HCT116 (cell line): Measurements from ENCODE around the gene HDAC7. TPM values are rescaled to one million over a fixed set of nuclear protein-coding genes. Genes with fewer than 3 reads are reported as not detected.

Experiments used
- ATAC-seq: fragments of 200-7000 bp; cut with Tn5 transposase; 2 replicates; pipeline ENCODE4 v1.9.1; 2020; ENCODE audit warnings: mild to moderate bottlenecking, moderate library complexity
- BruUV-seq: library from RNA; stranded (reverse); fragments of 400-500 nt; replicated peaks from 2 replicates; lab custom pipeline; 2021; lab: Mats Ljungman, UMichigan
- CTCF ChIA-PET: fragments of 300-600 bp; sonication (Branson Sonifier 250); formaldehyde crosslinking; loops from one replicate; lab custom pipeline; 2021; ENCODE audit warnings: antibody characterized with exemption; lab: Charles Lee
- POLR2A ChIA-PET: fragments of 300-600, 350-600 bp; sonication (Branson Sonifier 250); formaldehyde crosslinking; loops from one replicate; lab custom pipeline; 2021; ENCODE audit warnings: antibody characterized with exemption; lab: Charles Lee
- RAD21 ChIA-PET, 2 experiments: fragments of 300-600 bp; sonication (Branson Sonifier 250); formaldehyde crosslinking; loops; one replicate each; lab custom pipeline; 2023; ENCODE audit warnings: low total read pairs in 2 of 2; ENCODE audit not compliant: uncharacterized antibody in 2 of 2, unreplicated experiment in 2 of 2, low non-redundant PET in 1 of 2; lab: Charles Lee
- DNase-seq: peaks from one replicate; pipeline ENCODE4 v3.0.0-alpha.2; 2010; ENCODE audit warnings: low read depth, low spot score
- H2AFZ ChIP-seq: fragments of 200-600 bp; shearing (Covaris generic), sonication (generic); 2 replicates; pipeline ENCODE4 v1.6.1; 2017; ENCODE audit warnings: low read depth, mixed run types, mixed read lengths, antibody characterized with exemption, low read length; ENCODE audit not compliant: poor library complexity, severe bottlenecking
- H3K27ac ChIP-seq: 2 replicates; pipeline ENCODE4 v1.5.1; 2012; ENCODE audit warnings: low read depth, low read length
- H3K27me3 ChIP-seq: fragments of 200-600 bp; sonication (generic); 2 replicates; pipeline ENCODE4 v1.6.1; 2016; ENCODE audit warnings: mixed run types, low read length, mixed read lengths; ENCODE audit not compliant: insufficient read depth
- H3K36me3 ChIP-seq, 2 experiments: fragments of 200-500 bp in 1 of 2; fragments of 200-600 bp in 1 of 2; sonication (Bioruptor generic) in 1 of 2; sonication (generic) in 1 of 2; 2 replicates each; pipeline versions ENCODE4 v1.5.1 to v1.6.1; 2014 to 2016; ENCODE audit warnings: low read length in 2 of 2, inconsistent platforms in 1 of 2, mixed read lengths in 1 of 2, mixed run types in 1 of 2; ENCODE audit not compliant: insufficient read depth in 2 of 2, control insufficient read depth in 1 of 2
- H3K4me1 ChIP-seq, 2 experiments: fragments of 200-600 bp in 1 of 2; sonication (generic) in 1 of 2; 2 replicates each; pipeline versions ENCODE4 v1.5.1 to v1.6.1; 2012 to 2017; ENCODE audit warnings: low read length in 2 of 2, inconsistent platforms in 1 of 2, mild to moderate bottlenecking in 1 of 2, mixed read lengths in 1 of 2, mixed run types in 1 of 2, moderate library complexity in 1 of 2; ENCODE audit not compliant: insufficient read depth in 2 of 2, control insufficient read depth in 1 of 2
- H3K4me2 ChIP-seq: fragments of 200-600 bp; sonication (generic); 2 replicates; pipeline ENCODE4 v1.6.1; 2017; ENCODE audit warnings: mixed run types, low read length, mixed read lengths
- H3K4me3 ChIP-seq, 2 experiments: fragments of 200-600 bp in 1 of 2; sonication (generic) in 1 of 2; replicated peaks in 1 of 2; 2 replicates each; pipeline ENCODE4 v1.5.1; 2011 to 2016; ENCODE audit warnings: low read length in 2 of 2, control low read depth in 1 of 2, low read depth in 1 of 2, mild to moderate bottlenecking in 1 of 2, mixed read lengths in 1 of 2, mixed run types in 1 of 2
- H3K79me2 ChIP-seq: fragments of 200-600 bp; sonication (generic); 2 replicates; pipeline ENCODE4 v1.6.1; 2017; ENCODE audit warnings: mild to moderate bottlenecking, mixed run types, low read length, moderate library complexity, mixed read lengths; ENCODE audit not compliant: insufficient read depth
- H3K9ac ChIP-seq: fragments of 200-600 bp; sonication (generic); 2 replicates; pipeline ENCODE4 v1.6.1; 2016; ENCODE audit warnings: low read length, mixed read lengths
- H3K9me2 ChIP-seq: fragments of 200-600 bp; sonication (generic), shearing (Covaris generic); 2 replicates; pipeline ENCODE4 v1.6.1; 2017; ENCODE audit warnings: mixed run types, mild to moderate bottlenecking, moderate library complexity; ENCODE audit not compliant: insufficient read depth
- H3K9me3 ChIP-seq, 2 experiments: fragments of 200-500 bp in 1 of 2; fragments of 200-600 bp in 1 of 2; sonication (Bioruptor generic) in 1 of 2; sonication (generic) in 1 of 2; 2 replicates each; pipeline ENCODE4 v1.6.1; 2014 to 2017; ENCODE audit warnings: low read length in 2 of 2, mixed read lengths in 2 of 2, inconsistent platforms in 1 of 2, low read depth in 1 of 2, mild to moderate bottlenecking in 1 of 2, mixed run types in 1 of 2, moderate library complexity in 1 of 2; ENCODE audit not compliant: control insufficient read depth in 1 of 2, insufficient read depth in 1 of 2
- H4K20me1 ChIP-seq: fragments of 200-600 bp; sonication (generic), shearing (Covaris generic); 2 replicates; pipeline ENCODE4 v1.6.1; 2017; ENCODE audit warnings: mixed run types, mild to moderate bottlenecking, moderate library complexity; ENCODE audit not compliant: insufficient read depth
- ATF3 ChIP-seq: IDR thresholded peaks from 2 replicates; pipeline ENCODE4 v1.6.1; 2012
- CBX3 ChIP-seq: IDR thresholded peaks from 2 replicates; pipeline ENCODE4 v1.6.1; 2012; ENCODE audit warnings: low read depth
- CEBPB ChIP-seq: IDR thresholded peaks from 2 replicates; pipeline ENCODE4 v1.6.1; 2012; ENCODE audit warnings: low read depth
- ELF1 ChIP-seq: IDR thresholded peaks from 2 replicates; pipeline ENCODE4 v1.6.1; 2012; ENCODE audit warnings: low read depth, borderline replicate concordance
- EZH2phosphoT487 ChIP-seq: fragments of 200-600 bp; IDR thresholded peaks from 2 replicates; pipeline ENCODE4 v1.6.1; 2018; ENCODE audit warnings: antibody characterized with exemption, borderline replicate concordance
- FOSL1 ChIP-seq: IDR thresholded peaks from 2 replicates; pipeline ENCODE4 v1.6.1; 2012; ENCODE audit warnings: low read depth
- JUND ChIP-seq: IDR thresholded peaks from 2 replicates; pipeline ENCODE4 v1.6.1; 2012
- POLR2A ChIP-seq: IDR thresholded peaks from 2 replicates; pipeline ENCODE4 v1.7.0; 2011; ENCODE audit warnings: borderline replicate concordance; ENCODE audit not compliant: insufficient read depth, insufficient read length; ENCODE audit errors: extremely low read depth
- POLR2AphosphoS5 ChIP-seq: IDR thresholded peaks from 2 replicates; pipeline ENCODE4 v1.6.1; 2011; ENCODE audit warnings: mild to moderate bottlenecking, low read depth, low read length, moderate library complexity
- SIN3A ChIP-seq: IDR thresholded peaks from 2 replicates; pipeline ENCODE4 v1.6.1; 2012; ENCODE audit warnings: low read depth
- SRF ChIP-seq: IDR thresholded peaks from 2 replicates; pipeline ENCODE4 v1.6.1; 2012; ENCODE audit warnings: low read depth
- TCF7L2 ChIP-seq: IDR thresholded peaks from 2 replicates; pipeline ENCODE4 v1.7.0; 2011; ENCODE audit warnings: borderline replicate concordance, inconsistent platforms; ENCODE audit not compliant: insufficient read depth, insufficient read length; ENCODE audit errors: extremely low read depth
- ZFX ChIP-seq: fragments of 450-650 bp; IDR thresholded peaks from 2 replicates; pipeline ENCODE4 v1.6.1; 2017
- ZNF274 ChIP-seq: fragments of 200-500 bp; sonication (Bioruptor generic); IDR thresholded peaks from 2 replicates; pipeline ENCODE4 v1.6.1; 2014; ENCODE audit warnings: mild to moderate bottlenecking, low read depth, low read length, inconsistent platforms
- intact Hi-C: fragments of 100-400 bp; cut with micrococcal nuclease; formaldehyde crosslinking; loops from 2 replicates; pipeline ENCODE4 v1.10.0; 2022
- total RNA-seq: library from RNA; stranded (reverse); gene quantifications from one replicate; pipeline ENCODE4 v1.2.1, GENCODE V29; 2021; ENCODE audit not compliant: unreplicated experiment
- TF ChIP-seq, protein P1 (sequence below): IDR thresholded peaks from 2 replicates; pipeline ENCODE4 v1.6.1; 2012; ENCODE audit warnings: low read depth
- TF ChIP-seq, protein P2 (sequence below): IDR thresholded peaks from 2 replicates; pipeline ENCODE4 v1.6.1; 2012
- TF ChIP-seq, protein P3 (sequence below): IDR thresholded peaks from 2 replicates; pipeline ENCODE4 v1.6.1; 2011; ENCODE audit warnings: mild to moderate bottlenecking, low read length, moderate library complexity; ENCODE audit not compliant: insufficient replicate concordance; ENCODE audit errors: extremely low read depth

The HDAC7 gene
- total RNA-seq, 1 experiment from 2014 or later, result 38.1 TPM

DNA sequence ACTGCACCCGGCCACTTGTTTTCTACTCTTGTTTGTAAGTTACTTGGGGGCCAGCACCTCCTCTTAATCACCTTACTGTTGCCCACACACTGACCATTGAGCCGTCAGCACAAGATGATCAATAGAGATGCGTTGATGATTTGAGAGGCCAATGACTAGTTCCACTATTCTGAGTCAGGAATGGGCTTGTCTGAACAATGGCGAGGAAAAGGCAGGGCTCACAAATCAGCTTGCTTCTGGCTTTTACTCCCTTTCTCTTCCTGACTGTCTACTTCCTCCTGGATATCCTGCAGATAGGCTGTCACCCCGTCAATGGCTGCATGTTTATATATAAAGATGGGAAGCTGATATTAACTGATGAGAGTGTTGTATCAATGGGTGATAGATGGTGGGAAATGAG is 29.1 kb upstream of the HDAC7 start:
- Histone ChIP-seq H3K27ac (no peak overlapping the region), H3K27me3 (no peaks in the 10 kb centered on the region), H3K36me3 (no peaks in the 10 kb centered on the region), H2AFZ (no peak overlapping the region), H3K4me1 (no peaks in the 10 kb centered on the region), H4K20me1 (no peaks in the 10 kb centered on the region), H3K9me2 (no peaks in the 10 kb centered on the region), H3K9me3 (no peaks in the 10 kb centered on the region), H3K4me3 (no peak overlapping the region), H3K4me2 (no peak overlapping the region), H3K79me2 (no peaks in the 10 kb centered on the region), H3K9ac (no peak overlapping the region)
- ChIA-PET POLR2A (no interaction called here), RAD21 (no interaction called here), CTCF (interaction anchor here (2.3 kb wide), 1 partner anchor 11 kb away, joined by 15 read pairs; no protein-coding TSS in a partner anchor)
- intact Hi-C loops, result no loop called here
- DNase-seq (no peak), ATAC-seq (no peak)
- TF ChIP-seq POLR2A (no peak), ATF3 (no peak), POLR2AphosphoS5 (no peak), SRF (no peak), ZNF274 (no peak), ELF1 (no peak), JUND (no peak), CEBPB (no peak), SIN3A (no peak), EZH2phosphoT487 (no peak), TCF7L2 (no peak), ZFX (no peak), CBX3 (no peak), FOSL1 (no peak)
- TF ChIP-seq, protein P1, sequence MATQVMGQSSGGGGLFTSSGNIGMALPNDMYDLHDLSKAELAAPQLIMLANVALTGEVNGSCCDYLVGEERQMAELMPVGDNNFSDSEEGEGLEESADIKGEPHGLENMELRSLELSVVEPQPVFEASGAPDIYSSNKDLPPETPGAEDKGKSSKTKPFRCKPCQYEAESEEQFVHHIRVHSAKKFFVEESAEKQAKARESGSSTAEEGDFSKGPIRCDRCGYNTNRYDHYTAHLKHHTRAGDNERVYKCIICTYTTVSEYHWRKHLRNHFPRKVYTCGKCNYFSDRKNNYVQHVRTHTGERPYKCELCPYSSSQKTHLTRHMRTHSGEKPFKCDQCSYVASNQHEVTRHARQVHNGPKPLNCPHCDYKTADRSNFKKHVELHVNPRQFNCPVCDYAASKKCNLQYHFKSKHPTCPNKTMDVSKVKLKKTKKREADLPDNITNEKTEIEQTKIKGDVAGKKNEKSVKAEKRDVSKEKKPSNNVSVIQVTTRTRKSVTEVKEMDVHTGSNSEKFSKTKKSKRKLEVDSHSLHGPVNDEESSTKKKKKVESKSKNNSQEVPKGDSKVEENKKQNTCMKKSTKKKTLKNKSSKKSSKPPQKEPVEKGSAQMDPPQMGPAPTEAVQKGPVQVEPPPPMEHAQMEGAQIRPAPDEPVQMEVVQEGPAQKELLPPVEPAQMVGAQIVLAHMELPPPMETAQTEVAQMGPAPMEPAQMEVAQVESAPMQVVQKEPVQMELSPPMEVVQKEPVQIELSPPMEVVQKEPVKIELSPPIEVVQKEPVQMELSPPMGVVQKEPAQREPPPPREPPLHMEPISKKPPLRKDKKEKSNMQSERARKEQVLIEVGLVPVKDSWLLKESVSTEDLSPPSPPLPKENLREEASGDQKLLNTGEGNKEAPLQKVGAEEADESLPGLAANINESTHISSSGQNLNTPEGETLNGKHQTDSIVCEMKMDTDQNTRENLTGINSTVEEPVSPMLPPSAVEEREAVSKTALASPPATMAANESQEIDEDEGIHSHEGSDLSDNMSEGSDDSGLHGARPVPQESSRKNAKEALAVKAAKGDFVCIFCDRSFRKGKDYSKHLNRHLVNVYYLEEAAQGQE, result no peak
- TF ChIP-seq, protein P2, sequence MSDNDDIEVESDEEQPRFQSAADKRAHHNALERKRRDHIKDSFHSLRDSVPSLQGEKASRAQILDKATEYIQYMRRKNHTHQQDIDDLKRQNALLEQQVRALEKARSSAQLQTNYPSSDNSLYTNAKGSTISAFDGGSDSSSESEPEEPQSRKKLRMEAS, result no peak
- TF ChIP-seq, protein P3, sequence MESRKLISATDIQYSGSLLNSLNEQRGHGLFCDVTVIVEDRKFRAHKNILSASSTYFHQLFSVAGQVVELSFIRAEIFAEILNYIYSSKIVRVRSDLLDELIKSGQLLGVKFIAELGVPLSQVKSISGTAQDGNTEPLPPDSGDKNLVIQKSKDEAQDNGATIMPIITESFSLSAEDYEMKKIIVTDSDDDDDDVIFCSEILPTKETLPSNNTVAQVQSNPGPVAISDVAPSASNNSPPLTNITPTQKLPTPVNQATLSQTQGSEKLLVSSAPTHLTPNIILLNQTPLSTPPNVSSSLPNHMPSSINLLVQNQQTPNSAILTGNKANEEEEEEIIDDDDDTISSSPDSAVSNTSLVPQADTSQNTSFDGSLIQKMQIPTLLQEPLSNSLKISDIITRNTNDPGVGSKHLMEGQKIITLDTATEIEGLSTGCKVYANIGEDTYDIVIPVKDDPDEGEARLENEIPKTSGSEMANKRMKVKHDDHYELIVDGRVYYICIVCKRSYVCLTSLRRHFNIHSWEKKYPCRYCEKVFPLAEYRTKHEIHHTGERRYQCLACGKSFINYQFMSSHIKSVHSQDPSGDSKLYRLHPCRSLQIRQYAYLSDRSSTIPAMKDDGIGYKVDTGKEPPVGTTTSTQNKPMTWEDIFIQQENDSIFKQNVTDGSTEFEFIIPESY, result no peak
- no TSS peak for BruUV-seq
